GM12892 (cell line): Measurements from ENCODE around the gene ISG20L2.
A peak's percentile ranks its signal among the peaks of the same experiment; 100 is the strongest.

Source experiments
- DNase-seq: peaks from one replicate; pipeline ENCODE4 v3.0.0; 2011; ENCODE audit not compliant: insufficient read length
- FAIRE-seq: peaks from 2 replicates; lab custom pipeline; 2011; peaks lifted over from hg19 to GRCh38; lab: Jason Lieb, UNC
- POLR2A ChIP-seq: IDR thresholded peaks from 2 replicates; pipeline ENCODE4 v1.6.1; 2011; ENCODE audit warnings: low read depth, low read length, control low read depth
- POLR2AphosphoS5 ChIP-seq: IDR thresholded peaks from 2 replicates; pipeline ENCODE4 v1.6.1; 2011; ENCODE audit warnings: low read depth, low read length, control low read depth
- TAF1 ChIP-seq: IDR thresholded peaks from 2 replicates; pipeline ENCODE4 v1.6.1; 2011; ENCODE audit warnings: low read depth, mild to moderate bottlenecking, control low read depth, low read length, borderline replicate concordance

Gene ISG20L2

DNA sequence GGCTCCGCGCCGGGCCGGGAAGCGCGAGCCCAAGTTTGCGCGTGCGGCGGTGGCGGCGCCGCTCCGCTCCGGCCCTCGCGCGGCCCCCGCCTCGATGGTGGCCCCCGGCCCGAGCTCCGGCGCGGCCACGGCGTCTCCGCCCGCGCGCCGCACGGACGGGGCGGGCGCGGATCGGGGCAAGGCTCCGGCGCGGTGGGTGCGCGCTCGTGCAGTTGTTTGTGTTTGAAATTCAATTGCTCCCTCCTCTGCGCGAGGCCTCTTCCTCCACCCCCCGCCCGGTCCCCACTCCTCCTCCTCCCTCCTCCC lies 22.8 kb upstream of the ISG20L2 start, which contains the start of gene HDGF:
HDGF (minus strand) TSS at position 225 of the 306 bp plus-strand sequence. CDS start 246 bp downstream, outside the sequence.
- DNase-seq, result no peak
- FAIRE-seq, result no peak
- 0 out of 2 replicates have a peak, but pooled peaks have one; percentile 18 for TF ChIP-seq POLR2A
- no peak for TF ChIP-seq TAF1
- TF ChIP-seq POLR2AphosphoS5, result no peak

DNA sequence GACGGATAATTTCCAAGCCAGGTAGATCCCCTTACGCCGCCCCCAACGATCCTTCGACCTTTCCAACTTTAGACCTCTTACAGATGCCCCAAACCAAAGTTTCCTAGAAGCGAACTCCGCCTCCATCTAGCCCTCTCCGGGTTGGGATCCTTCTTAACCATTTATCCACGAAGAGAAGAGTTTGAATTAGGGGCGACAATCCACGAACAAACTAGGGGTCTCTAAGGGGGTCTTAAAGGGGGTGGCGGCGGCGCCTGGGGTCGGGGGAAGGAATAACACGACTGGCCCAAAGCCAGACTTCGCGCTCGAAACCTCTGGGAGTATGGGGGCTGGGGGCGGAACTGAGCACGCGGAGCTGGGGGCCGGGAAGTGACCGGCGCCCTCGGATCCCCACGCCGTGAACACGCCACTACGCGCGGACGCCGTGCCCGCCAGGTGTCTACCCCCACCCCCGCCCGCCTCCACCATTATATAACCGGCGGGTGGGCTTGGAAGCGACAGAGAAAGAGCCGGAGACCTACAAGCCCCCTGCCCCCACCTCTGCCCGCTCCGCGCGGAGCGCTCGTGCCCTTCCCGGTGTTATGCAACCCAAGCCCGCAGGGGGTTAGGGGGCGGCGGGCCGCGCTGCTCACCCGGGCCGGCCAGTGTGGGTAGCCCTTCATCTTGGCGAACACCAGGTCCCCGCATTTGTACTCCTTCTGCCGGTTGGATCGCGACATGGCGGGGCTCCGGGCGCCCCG lies 22.3 kb upstream of the ISG20L2 start:
- TF ChIP-seq POLR2A, result peak; percentile 70
- no peak for TF ChIP-seq TAF1
- no peak for TF ChIP-seq POLR2AphosphoS5
- DNase-seq (no peak), FAIRE-seq (no peak)

- no peak for TF ChIP-seq TAF1
- TF ChIP-seq POLR2AphosphoS5, result no peak
- no peak for TF ChIP-seq POLR2A
- FAIRE-seq (no peak), DNase-seq (no peak)
Observed at GRCh38 chr1:156750191-156750672, 21.7 kb upstream of the ISG20L2 start.

- no peak for DNase-seq
- TF ChIP-seq POLR2AphosphoS5 (0 out of 2 replicates have a peak, but pooled peaks have one; percentile 8), TAF1 (no peak), POLR2A (0 out of 2 replicates have a peak, but pooled peaks have one; percentile 14)
- FAIRE-seq, result no peak
Observed at GRCh38 chr1:156749419-156750118, 21.0 kb upstream of the ISG20L2 start.

- TF ChIP-seq POLR2AphosphoS5 (no peak), POLR2A (peak; percentile 71)
- DNase-seq, result no peak
- peak; percentile 42 for FAIRE-seq
Observed at GRCh38 chr1:156748670-156749418, 20.3 kb upstream of the ISG20L2 start.

DNA sequence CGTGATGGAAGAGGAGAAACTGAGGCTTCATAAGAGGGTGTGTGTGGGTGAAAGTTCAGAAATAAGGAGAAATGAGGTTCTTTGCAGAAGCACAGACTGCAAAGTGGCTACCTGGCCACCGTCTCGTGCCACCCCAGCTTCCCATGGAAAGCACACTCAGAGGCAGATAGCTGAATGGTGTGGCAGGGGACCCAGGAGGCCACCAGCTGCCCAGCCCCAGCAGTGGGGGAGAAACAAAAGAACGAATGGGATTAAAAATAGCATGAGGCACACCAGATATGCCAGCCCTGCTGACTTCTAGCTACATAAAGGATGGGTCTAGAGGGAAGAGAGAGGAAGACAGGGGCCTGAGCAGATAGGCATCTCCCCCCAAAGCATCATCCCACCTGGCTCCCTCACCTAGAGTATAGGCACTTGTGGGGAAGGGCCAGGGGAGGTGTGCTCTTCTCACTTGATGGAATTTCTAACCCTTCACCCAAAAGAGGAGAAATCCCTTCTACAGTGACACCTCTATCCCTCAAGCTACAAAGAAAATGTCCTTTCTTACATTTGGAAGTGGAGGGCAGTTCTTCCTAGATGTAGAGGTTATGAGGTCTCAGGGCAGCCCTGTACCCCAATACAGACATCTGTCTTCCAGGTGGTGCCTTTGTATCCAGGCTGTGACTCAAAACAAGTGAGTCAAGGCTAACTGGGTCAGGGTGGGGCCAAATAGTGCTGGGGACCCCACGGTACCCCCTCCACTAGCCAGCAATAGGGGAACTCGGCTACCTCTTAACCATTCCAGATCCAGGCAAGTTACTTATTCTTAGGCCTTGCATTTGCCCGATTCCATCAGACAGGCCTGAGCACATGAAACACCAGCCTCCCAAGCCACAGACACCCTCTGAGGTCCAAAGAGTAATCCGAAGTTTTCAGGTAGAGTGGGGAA lies 19.4 kb upstream of the ISG20L2 start:
- FAIRE-seq (no peak), DNase-seq (no peak)

GRCh38 chr1:156746728-156747631 lies 18.4 kb upstream of the ISG20L2 start:
- FAIRE-seq (peak; percentile 61), DNase-seq (peak; percentile 68)
- TF ChIP-seq POLR2AphosphoS5 (no peak), TAF1 (no peak), POLR2A (peak; percentile 33; the same call in 1 of the 2 replicates)

More for the DNA sequence above, 19.4 kb upstream of the ISG20L2 start:
- TF ChIP-seq TAF1 (no peak), POLR2AphosphoS5 (no peak), POLR2A (no peak)

DNA sequence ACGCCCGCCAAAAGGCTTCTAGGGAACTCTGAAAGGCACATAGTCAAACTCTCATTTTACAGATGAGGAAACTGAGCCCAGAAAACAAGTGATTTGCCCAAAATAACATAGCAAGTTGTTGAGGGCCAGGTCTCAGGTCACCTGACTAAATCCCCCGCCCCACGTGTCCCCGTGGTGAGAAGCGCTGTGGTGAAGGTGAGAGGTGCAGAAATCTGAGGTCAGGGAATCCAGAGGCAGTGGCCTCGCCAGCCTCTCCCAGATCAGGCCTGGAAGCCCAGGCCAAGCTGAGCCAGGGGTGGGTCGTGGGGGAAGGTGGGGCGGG lies 17.8 kb upstream of the ISG20L2 start:
- TF ChIP-seq POLR2A, result no peak
- no peak for TF ChIP-seq TAF1
- no peak for TF ChIP-seq POLR2AphosphoS5
- DNase-seq, result no peak
- no peak for FAIRE-seq

GRCh38 chr1:156745881-156746280 lies 17.3 kb upstream of the ISG20L2 start:
- no peak for DNase-seq
- TF ChIP-seq TAF1 (no peak), POLR2AphosphoS5 (no peak)
- no peak for FAIRE-seq

- no peak for TF ChIP-seq POLR2A
- DNase-seq (no peak), FAIRE-seq (no peak)
Observed at GRCh38 chr1:156744786-156745419, 16.3 kb upstream of the ISG20L2 start.
